ENCODE data around the gene INKA2.

Gene INKA2

GRCh38 chr1:111732718-111733117 lies 6.5 kb downstream of the INKA2 start:
- no peak for DNase-seq (ENCODE audit: low read depth)

- DNase-seq (ENCODE audit: low read depth) = no peak
Observed at GRCh38 chr1:111731956-111732355, 7.2 kb downstream of the INKA2 start.

DNA sequence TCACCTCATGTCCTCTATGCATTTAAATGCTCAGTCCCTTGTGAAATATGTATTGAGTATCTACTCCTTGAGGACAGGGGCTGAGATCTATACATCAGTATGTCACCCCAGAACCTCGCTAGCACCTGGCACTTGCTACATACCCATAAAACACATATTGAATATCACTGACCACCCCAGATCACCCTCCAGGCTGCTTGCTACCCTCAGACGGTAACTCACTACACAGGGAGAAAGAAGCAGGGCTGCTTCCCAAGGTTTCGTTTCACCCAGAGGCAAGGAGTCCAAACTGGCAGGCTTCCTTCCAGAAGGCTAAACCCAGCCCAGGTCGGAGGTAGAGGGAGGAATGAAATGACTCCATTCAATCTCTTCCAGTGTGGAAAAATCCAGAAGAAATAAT lies 8.5 kb downstream of the INKA2 start:
- no peak for DNase-seq (ENCODE audit: low read depth)

- DNase-seq (ENCODE audit: low read depth) = no peak
Observed at GRCh38 chr1:111729946-111730681, 9.1 kb downstream of the INKA2 start.

- DNase-seq (ENCODE audit: low read depth) = no peak
Observed at GRCh38 chr1:111729271-111729921, 9.8 kb downstream of the INKA2 start.

GRCh38 chr1:111727056-111727455 lies 12.1 kb downstream of the INKA2 start:
- DNase-seq (ENCODE audit: low read depth) = no peak

- no peak for DNase-seq (ENCODE audit: low read depth)
Observed at GRCh38 chr1:111725192-111725591, 14.0 kb downstream of the INKA2 start.

DNA sequence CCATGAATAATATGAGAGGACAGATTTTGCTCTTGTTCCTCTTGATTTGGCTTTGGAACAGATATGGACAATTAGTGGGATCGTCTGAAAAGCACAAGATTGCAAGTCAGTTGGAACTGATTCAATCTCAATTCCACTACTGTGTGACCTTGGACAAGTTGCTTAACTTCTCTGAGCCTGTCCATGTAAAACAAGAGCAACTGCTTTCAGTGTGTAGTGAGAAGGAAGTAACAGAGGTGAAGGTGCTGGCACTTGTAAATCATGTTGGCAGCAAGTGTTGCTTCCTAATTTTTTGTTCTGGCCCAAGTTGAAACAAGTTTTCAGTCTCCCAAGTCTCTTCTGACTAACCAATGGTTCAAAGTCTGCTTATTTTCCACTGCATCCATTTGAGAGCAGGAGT lies 15.3 kb downstream of the INKA2 start:
- DNase-seq (ENCODE audit: low read depth) = no peak

GRCh38 chr1:111723091-111723806 lies 15.9 kb downstream of the INKA2 start:
- DNase-seq (ENCODE audit: low read depth) = no peak

DNA sequence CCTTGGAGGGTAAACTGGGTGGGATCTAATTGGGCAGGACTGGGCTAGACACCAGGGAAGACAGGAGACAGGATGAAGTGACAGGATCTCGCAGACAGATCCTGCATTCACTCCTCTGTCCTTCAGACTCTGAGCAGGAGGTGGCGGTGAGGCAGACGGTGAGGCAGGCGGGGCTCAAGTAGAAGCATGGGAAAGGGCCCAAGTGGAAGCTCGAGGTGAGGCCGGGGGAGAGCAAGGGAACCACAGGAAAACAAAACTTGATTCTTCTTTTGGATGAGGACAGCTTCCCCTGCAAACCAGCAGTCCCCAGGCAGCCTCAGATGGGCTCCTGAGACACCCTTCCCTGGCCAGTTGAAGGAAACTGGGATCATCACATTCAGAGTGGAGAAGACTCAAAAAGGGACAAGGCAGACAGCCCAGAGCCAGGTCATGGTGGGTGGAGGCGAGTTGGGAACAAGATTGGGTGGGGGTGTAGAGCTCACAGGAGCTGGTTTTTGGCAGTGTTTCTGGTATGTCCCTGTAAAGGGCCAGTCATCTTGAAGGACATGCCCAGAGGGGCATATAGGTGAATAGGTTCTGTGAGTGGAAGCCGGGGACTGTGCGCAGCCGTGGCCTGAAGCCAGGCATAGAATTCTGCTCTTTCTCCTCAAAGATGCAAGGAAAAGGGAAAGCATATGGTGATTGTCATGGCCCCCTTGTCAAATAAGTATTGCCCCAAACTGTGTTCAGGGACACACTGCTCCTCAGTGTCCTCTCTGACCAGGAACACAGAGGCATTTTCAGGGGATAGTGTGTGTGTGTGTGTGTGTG lies 18.0 kb downstream of the INKA2 start:
- DNase-seq (ENCODE audit: low read depth) = no peak

DNA sequence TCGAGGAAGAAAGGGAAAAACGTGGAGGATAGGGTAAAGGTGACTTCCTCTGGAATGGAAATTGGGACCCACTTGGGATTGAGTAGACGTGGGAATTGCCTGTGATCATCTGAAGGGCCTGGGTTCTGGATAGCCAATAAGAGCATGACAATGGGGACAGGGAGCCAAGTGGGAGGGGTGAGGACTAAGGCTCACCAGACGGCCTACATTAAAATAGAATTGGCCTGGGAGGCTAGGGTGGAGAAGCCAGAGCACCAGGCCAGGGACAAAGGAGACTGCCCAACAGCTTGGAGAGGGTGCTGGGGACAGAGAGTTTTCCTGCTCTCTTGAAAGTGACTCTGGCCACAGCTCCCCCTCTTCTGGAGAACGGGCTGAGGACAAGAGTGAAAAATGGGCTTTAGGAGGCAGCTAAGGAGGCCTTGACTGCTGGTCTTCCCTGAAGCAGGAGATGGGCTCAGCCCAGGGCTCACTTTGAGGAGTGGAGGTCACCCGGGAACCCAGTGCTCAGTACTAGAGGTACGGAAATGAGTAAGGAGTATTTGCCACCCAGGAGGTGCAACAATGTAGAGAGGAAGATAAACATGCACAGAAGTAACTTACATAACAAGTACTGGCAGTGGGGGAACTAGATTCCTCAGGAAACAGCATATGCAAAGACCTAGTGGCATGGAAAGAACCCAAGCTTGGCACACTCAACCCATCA lies 18.8 kb downstream of the INKA2 start:
- no peak for DNase-seq (ENCODE audit: low read depth)

DNA sequence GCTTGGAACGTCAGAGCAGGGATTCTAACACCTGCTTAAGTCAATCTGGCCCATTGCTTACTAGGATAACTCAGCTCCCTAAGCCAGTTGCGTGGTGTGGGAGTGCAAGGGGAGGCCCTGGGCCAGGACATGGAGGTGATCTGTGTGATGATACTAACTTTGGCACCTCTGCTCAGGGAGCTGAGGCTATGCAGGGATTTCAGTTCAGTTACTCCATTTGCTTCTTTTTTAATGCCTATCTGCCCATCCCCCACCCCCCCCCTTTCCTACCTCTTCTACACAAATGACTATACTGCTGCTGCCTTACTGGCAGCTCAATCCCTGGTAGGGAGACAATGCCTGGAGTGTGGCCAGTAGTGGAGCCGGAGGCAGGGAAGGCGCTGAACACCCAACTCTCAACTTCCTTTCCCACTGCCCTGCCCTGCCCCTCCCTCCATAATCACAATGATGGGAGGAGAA lies 19.5 kb downstream of the INKA2 start:
- DNase-seq (ENCODE audit: low read depth) = no peak

- DNase-seq (ENCODE audit: low read depth) = no peak
Observed at GRCh38 chr1:111719135-111719534, 20.1 kb downstream of the INKA2 start.

DNA sequence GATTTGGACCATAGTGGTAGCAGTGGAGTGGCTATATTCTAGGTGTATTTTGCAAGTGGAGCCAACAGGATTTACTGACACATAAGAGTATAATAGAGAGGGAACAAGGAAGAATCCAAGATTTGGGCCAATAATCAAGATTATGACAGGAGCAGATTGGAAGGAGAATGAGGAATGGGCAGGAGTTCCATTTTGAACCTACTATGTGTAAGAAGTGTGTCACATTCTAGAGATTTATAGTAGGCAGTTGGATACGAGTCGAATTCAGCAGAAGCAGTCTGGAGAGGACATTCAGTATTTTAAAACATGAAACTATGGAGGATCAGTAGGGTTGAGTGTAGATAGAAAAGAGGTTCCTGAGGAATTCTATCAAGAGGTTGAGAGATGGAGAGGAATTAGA lies 21.7 kb downstream of the INKA2 start:
- no peak for DNase-seq (ENCODE audit: low read depth)

DNA sequence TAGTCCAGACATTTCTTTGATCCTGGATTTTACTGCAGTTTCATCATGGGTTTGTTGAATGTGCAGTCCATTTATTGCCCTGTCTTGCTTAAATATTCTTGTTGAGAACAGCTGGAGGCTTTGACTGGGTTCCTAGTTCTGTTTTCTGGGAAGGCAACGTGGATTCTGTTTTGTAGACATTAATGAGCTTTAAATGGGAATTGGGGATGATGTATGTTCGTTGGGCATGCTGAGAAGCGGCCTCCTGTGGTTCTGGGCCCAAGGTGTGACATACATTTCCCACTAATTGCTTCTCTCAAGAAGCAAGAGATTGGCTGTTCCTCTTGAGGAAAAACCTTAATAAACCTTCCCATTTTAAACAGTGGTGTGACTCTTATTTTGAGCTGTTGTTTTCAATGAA lies 22.9 kb downstream of the INKA2 start:
- no peak for DNase-seq (ENCODE audit: low read depth)

- no peak for DNase-seq (ENCODE audit: low read depth)
Observed at GRCh38 chr1:111709986-111710385, 29.2 kb downstream of the INKA2 start.

DNA sequence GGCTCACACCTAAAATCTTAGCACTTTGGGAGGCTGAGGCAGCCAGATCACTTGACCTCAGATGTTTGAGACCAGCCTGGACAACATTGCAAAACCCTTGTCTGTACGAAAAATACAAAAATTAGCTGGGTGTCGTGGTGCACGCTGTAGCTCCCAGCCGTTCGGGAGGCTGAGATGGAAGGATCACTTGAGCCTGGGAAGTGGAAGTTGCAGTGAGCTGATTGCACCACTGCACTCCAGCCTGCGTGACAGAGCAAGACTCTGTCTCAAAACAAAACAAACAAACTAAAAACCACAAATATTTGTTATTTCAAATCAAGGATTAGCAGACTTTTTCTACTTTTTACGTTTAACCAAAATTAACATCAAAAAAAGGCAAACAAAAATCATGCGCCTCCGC lies 31.3 kb downstream of the INKA2 start:
- peak; percentile 21 for DNase-seq (ENCODE audit: low read depth)

DNA sequence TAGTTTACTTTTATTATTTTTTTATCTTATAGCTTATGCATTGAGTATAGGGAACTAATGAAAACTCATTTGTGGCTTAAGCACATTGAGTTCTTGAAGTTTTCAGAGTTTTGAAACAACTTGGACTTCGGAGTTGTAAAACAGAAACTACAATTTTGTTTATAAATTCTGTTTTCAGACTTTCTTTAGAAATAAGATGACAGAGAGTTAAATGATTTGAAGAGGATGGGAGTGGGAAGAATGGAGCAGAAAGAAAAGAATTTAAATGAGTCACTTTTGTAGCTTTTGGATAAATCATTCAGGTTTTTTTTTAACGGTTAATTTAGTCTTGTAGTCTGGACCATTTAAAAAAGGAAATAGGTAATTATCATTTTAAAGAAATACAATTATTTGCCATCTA lies 32.3 kb downstream of the INKA2 start:
- DNase-seq (ENCODE audit: low read depth) = no peak

GRCh38 chr1:111705841-111706240 lies 33.4 kb downstream of the INKA2 start:
- no peak for DNase-seq (ENCODE audit: low read depth)

DNA sequence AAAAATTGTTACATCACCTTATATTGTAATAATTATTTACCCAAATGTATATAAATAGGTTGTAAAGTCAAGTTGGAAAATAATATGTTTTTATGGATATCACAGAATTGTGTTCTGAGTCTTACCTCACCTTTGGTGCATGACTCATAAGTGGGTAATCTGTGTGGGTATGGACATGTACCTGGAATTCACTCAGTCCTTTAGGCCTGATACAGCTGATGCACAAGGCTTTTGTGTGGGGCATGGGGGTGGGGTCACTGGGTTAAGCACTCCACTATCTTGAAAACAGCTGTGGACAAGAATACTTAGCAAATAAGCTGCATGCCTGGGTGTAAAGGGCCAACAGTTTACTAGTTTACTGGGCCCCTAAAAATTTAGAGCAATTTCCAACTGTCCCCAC lies 34.4 kb downstream of the INKA2 start:
- DNase-seq (ENCODE audit: low read depth) = no peak

DNA sequence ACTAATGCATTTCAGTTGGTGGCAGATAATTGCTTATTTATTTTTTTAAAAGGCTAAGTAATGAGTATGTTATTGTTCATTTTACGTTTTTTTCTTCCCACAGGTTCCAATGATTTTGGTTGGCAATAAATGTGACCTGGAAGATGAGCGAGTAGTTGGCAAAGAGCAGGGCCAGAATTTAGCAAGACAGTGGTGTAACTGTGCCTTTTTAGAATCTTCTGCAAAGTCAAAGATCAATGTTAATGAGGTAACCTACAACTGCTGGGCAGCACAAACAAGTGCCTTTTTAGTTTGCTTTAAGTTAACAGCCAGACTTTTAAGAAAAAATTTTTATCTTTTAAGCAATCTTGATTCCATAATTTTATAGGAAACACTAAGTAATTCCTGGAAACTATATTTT lies 35.0 kb downstream of the INKA2 start:
- DNase-seq (ENCODE audit: low read depth) = no peak
